K562 (cell line): ENCODE measurements around the gene TNIK. TPM values are rescaled to one million over a fixed set of nuclear protein-coding genes. Genes with fewer than 3 reads are reported as not detected.

Experiments
- ATAC-seq: fragments of 200-7000 bp; cut with Tn5 transposase; 3 replicates; pipeline ENCODE4 v1.9.1; 2020; ENCODE audit warnings: moderate library complexity
- BruUV-seq: library from RNA; stranded (reverse); fragments of 400-500 nt; replicated peaks from 2 replicates; lab custom pipeline; 2021; lab: Mats Ljungman, UMichigan
- CTCF ChIA-PET: fragments of 300-600 bp; formaldehyde crosslinking; extraction: SDS; loops from one replicate; lab custom pipeline; 2021; ENCODE audit warnings: low intra/inter-chr PET ratio; lab: Yijun Ruan, JAX
- POLR2A ChIA-PET: fragments of 300-600, 350-650 bp; sonication (Branson Sonifier 250); formaldehyde crosslinking; extraction: SDS; loops from one replicate; lab custom pipeline; 2021; ENCODE audit warnings: antibody characterized with exemption, inconsistent platforms; lab: Yijun Ruan, JAX
- DNase-seq, 4 experiments: peaks; one replicate each; pipeline versions ENCODE4 v3.0.0 to v3.0.0-alpha.2; 2011 to 2018; ENCODE audit warnings: low spot score in 3 of 4, mixed read lengths in 3 of 4; ENCODE audit errors: extremely low read depth in 1 of 4
- FAIRE-seq: peaks from 2 replicates; lab custom pipeline; 2011; peaks lifted over from hg19 to GRCh38; lab: Jason Lieb, UNC
- H2AFZ ChIP-seq: 2 replicates; pipeline ENCODE4 v1.6.0; 2011; ENCODE audit warnings: low read depth, low read length, control low read depth, inconsistent platforms
- H3K27ac ChIP-seq: fragments of 200-600 bp; 3 replicates; pipeline ENCODE4 v1.8.0; 2011; ENCODE audit warnings: low read depth, mild to moderate bottlenecking, control low read depth, inconsistent platforms, low read length, moderate library complexity, mixed read lengths; ENCODE audit errors: extremely low read depth
- H3K27me3 ChIP-seq, 2 experiments: fragments of 300-600 bp in 1 of 2; 2 replicates in 1 of 2; 3 replicates in 1 of 2; pipeline versions ENCODE4 v1.6.0 to v1.8.0; 2011; ENCODE audit warnings: inconsistent platforms in 2 of 2, low read length in 2 of 2, mild to moderate bottlenecking in 1 of 2, mixed read lengths in 1 of 2, moderate library complexity in 1 of 2; ENCODE audit not compliant: control insufficient read depth in 2 of 2, insufficient read depth in 2 of 2
- H3K36me3 ChIP-seq: fragments of 300-600 bp; 3 replicates; pipeline ENCODE4 v1.8.0; 2011; ENCODE audit warnings: mild to moderate bottlenecking, low read length, inconsistent platforms; ENCODE audit not compliant: control insufficient read depth, insufficient read depth
- H3K4me1 ChIP-seq, 2 experiments: fragments of 200-600 bp in 1 of 2; replicated peaks in 1 of 2; 2 replicates in 1 of 2; 3 replicates in 1 of 2; pipeline versions ENCODE4 v1.5.1 to v1.8.0; 2011; ENCODE audit warnings: inconsistent platforms in 2 of 2, low read length in 2 of 2, mild to moderate bottlenecking in 1 of 2, mixed read lengths in 1 of 2, moderate library complexity in 1 of 2; ENCODE audit not compliant: control insufficient read depth in 2 of 2, insufficient read depth in 2 of 2
- H3K4me2 ChIP-seq: 2 replicates; pipeline ENCODE4 v1.6.1; 2011; ENCODE audit warnings: low read length, control low read depth, inconsistent platforms, mixed read lengths; ENCODE audit not compliant: insufficient read depth
- H3K4me3 ChIP-seq: fragments of 200-600 bp; sonication (generic), shearing (Covaris generic); 2 replicates; pipeline ENCODE4 v1.5.1; 2016; ENCODE audit warnings: control low read depth, inconsistent platforms
- H3K79me2 ChIP-seq: fragments of 200-600 bp; 3 replicates; pipeline ENCODE4 v1.8.0; 2011; ENCODE audit warnings: low read length, inconsistent platforms; ENCODE audit not compliant: control insufficient read depth, insufficient read depth
- H3K9ac ChIP-seq, 2 experiments: 2 replicates each; pipeline versions ENCODE4 v1.6.0 to v1.6.1; 2011; ENCODE audit warnings: low read depth in 2 of 2, low read length in 2 of 2, control low read depth in 1 of 2, inconsistent platforms in 1 of 2, mild to moderate bottlenecking in 1 of 2, mixed read lengths in 1 of 2; ENCODE audit not compliant: insufficient read depth in 1 of 2
- H3K9me1 ChIP-seq: one replicate; pipeline ENCODE4 v1.6.0; 2011; ENCODE audit warnings: inconsistent platforms, mild to moderate bottlenecking, low read length, moderate library complexity; ENCODE audit not compliant: control insufficient read depth, insufficient read depth
- H3K9me3 ChIP-seq: replicated peaks from 2 replicates; pipeline ENCODE4 v1.5.1; 2011; ENCODE audit warnings: low read depth, low read length, inconsistent platforms; ENCODE audit not compliant: control insufficient read depth, insufficient read depth
- H4K20me1 ChIP-seq: replicated peaks from 2 replicates; pipeline ENCODE4 v1.6.1; 2011; ENCODE audit warnings: low read length, inconsistent platforms, mixed read lengths; ENCODE audit not compliant: control insufficient read depth, insufficient read depth
- CTCF ChIP-seq, 3 experiments: IDR thresholded peaks in 2 of 3; conservative IDR thresholded peaks in 1 of 3; 2 replicates each; pipeline ENCODE4 v1.5.1; 2011 to 2012; ENCODE audit warnings: low read length in 3 of 3, mild to moderate bottlenecking in 3 of 3, control low read depth in 2 of 3, improper control_type of control experiment in 1 of 3, inconsistent platforms in 1 of 3, low read depth in 1 of 3, mixed read lengths in 1 of 3, moderate library complexity in 1 of 3; ENCODE audit not compliant: insufficient read depth in 2 of 3
- DPF2 ChIP-seq: fragments of 450-650 bp; IDR thresholded peaks from 2 replicates; pipeline ENCODE4 v1.6.1; 2016
- FOXJ3 ChIP-seq: sonication (generic); formaldehyde crosslinking; IDR thresholded peaks from 2 replicates; pipeline ENCODE4 v1.4.0; 2020; ENCODE audit warnings: mild to moderate bottlenecking, missing genetic modification reagents
- GATAD2B ChIP-seq: fragments of 450-650 bp; IDR thresholded peaks from 2 replicates; pipeline ENCODE4 v1.6.1; 2017; ENCODE audit warnings: mild to moderate bottlenecking, borderline replicate concordance
- KAT8 ChIP-seq: fragments of 450-650 bp; IDR thresholded peaks from 2 replicates; pipeline ENCODE4 v1.6.1; 2016; ENCODE audit warnings: low read depth, mild to moderate bottlenecking
- KLF16 ChIP-seq: IDR thresholded peaks from 2 replicates; pipeline ENCODE4 v1.6.1; 2016; ENCODE audit warnings: antibody characterized with exemption
- MCM2 ChIP-seq: fragments of 450-650 bp; IDR thresholded peaks from 2 replicates; pipeline ENCODE4 v1.6.1; 2017; ENCODE audit warnings: low read depth, mild to moderate bottlenecking
- MCM3 ChIP-seq: fragments of 450-650 bp; IDR thresholded peaks from 2 replicates; pipeline ENCODE4 v1.6.1; 2016
- NFXL1 ChIP-seq: fragments of 450-650 bp; formaldehyde crosslinking; IDR thresholded peaks from 2 replicates; pipeline ENCODE4 v1.4.0; 2021; ENCODE audit warnings: mild to moderate bottlenecking
- PHB ChIP-seq: fragments of 250-450 bp; sonication (Bioruptor Pico); IDR thresholded peaks from 2 replicates; pipeline ENCODE4 v1.5.0; 2021
- PHF20 ChIP-seq: fragments of 450-650 bp; IDR thresholded peaks from 2 replicates; pipeline ENCODE4 v1.6.1; 2018; ENCODE audit not compliant: partially characterized antibody
- PTBP1 ChIP-seq: fragments of 200-400 bp; formaldehyde crosslinking; IDR thresholded peaks from 2 replicates; pipeline ENCODE4 v1.6.1; 2017; ENCODE audit warnings: low read depth, low read length
- SAFB2 ChIP-seq: fragments of 200-400 bp; formaldehyde crosslinking; IDR thresholded peaks from 2 replicates; pipeline ENCODE4 v1.6.1; 2018; ENCODE audit warnings: borderline replicate concordance, low read length, low read depth, moderate library complexity; ENCODE audit not compliant: severe bottlenecking
- SIRT6 ChIP-seq: IDR thresholded peaks from one replicate; pipeline ENCODE4 v1.6.1; 2012; ENCODE audit warnings: low read depth, mild to moderate bottlenecking, control low read depth, inconsistent platforms, low read length, moderate library complexity
- SMARCA5 ChIP-seq: fragments of 450-650 bp; IDR thresholded peaks from 2 replicates; pipeline ENCODE4 v1.6.1; 2016
- ZNF184 ChIP-seq: sonication (generic); formaldehyde crosslinking; IDR thresholded peaks from 2 replicates; pipeline ENCODE4 v1.5.0; 2020; ENCODE audit warnings: missing genetic modification reagents
- ZNF436 ChIP-seq: fragments of 250-450, 450-650 bp; sonication (Bioruptor Pico); formaldehyde crosslinking; IDR thresholded peaks from 2 replicates; pipeline ENCODE4 v1.7.0; 2020; ENCODE audit warnings: mild to moderate bottlenecking
- ZNF79 ChIP-seq: fragments of 250-450 bp; sonication (Bioruptor Pico); IDR thresholded peaks from 2 replicates; pipeline ENCODE4 v1.4.0; 2020; ENCODE audit warnings: low read depth, mild to moderate bottlenecking, moderate library complexity
- ZZZ3 ChIP-seq: fragments of 450-650 bp; IDR thresholded peaks from 2 replicates; pipeline ENCODE4 v1.6.1; 2016; ENCODE audit warnings: antibody characterized with exemption, mild to moderate bottlenecking, moderate library complexity
- in situ Hi-C: fragments of 300-500 bp; cut with MboI; formaldehyde crosslinking; loops from 4 replicates; pipeline ENCODE4 v1.15.0; 2018; ENCODE audit warnings: inconsistent platforms, mixed read lengths
- intact Hi-C: fragments of 100-400 bp; cut with micrococcal nuclease; formaldehyde crosslinking; loops from 2 replicates; pipeline ENCODE4 v1.14.2; 2022
- polyA plus RNA-seq, 8 experiments: library from polyadenylated mRNA; depleted of rRNA in 4 of 8; stranded (reverse) in 5 of 8; unstranded in 3 of 8; fragments of >200 nt; fragmentation: Nextera tagmentation in 2 of 8; fragmentation: Illumina TruSeq in 1 of 8; extraction: Ambion mirVana in 2 of 8; extraction: Trizol in 1 of 8; gene quantifications; 2 replicates each; pipeline versions ENCODE4 v1.2.1 to v1.2.3, GENCODE V29; 2011 to 2014; ENCODE audit warnings: inconsistent platforms in 1 of 8, missing spikeins in 1 of 8
- total RNA-seq, 7 experiments: library from RNA; depleted of rRNA in 6 of 7; stranded (reverse); fragments of >200 nt in 6 of 7; fragmentation: Illumina TruSeq in 2 of 7; extraction: Trizol in 2 of 7; gene quantifications; 2 replicates each; pipeline versions ENCODE4 v1.2.1 to v1.2.3, GENCODE V29; 2011 to 2021; ENCODE audit warnings: low replicate concordance in 1 of 7
- TF ChIP-seq, protein P1 (sequence below): fragments of 250-450 bp; sonication (Bioruptor Pico); IDR thresholded peaks from 2 replicates; pipeline ENCODE4 v1.8.0; 2021; ENCODE audit warnings: moderate library complexity, mild to moderate bottlenecking, inconsistent platforms
- TF ChIP-seq, protein P2 (sequence below): IDR thresholded peaks from 2 replicates; pipeline ENCODE4 v1.6.1; 2011; ENCODE audit not compliant: insufficient read length; ENCODE audit errors: extremely low read depth

The TNIK gene
- total and polyA plus RNA-seq, 9 of the 15 experiments (the other 6 are each of a cell fraction or from before 2014, with no cell fraction given): 6.6 to 39.0 (median 24.7) TPM

DNA sequence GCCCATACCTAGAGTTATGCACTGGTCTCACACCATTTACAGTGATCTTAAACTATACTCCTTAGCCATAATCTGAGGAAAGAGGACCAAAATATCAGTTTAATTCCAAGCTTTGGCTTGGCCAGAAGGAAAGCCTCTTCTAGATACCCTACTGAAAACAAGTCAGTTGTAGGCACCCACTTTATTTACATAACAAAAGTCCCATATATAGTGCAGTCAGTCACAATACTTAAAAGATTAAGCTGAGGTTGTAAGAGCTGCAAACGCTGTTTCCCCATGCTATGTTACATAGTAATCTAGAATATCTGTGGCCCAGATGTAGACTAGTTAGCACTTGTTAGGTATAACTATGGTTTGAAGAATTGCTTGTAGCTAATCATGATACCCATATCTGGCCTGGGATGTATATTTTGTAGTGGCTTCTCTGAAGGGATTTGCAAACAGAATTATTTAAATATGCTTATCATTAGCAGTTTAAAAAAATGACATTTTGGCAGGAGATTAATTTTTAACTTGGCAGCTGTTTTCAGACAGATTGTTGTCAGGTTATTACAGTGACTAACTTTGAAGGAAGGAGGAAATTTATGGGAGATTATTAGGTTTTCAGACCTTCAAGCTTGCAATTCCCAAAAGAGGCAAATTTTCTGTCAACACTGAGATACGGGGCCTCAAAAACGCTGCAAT, 273.2 kb downstream of the TNIK start (continued):
- TF ChIP-seq GATAD2B (no peak), KAT8 (no peak), ZNF79 (CRISPR knock-in tag) (no peak), MCM2 (no peak), ZNF184 (CRISPR knock-in tag) (no peak), NFXL1 (CRISPR knock-in tag) (no peak), SMARCA5 (no peak), KLF16 (no peak)

DNA sequence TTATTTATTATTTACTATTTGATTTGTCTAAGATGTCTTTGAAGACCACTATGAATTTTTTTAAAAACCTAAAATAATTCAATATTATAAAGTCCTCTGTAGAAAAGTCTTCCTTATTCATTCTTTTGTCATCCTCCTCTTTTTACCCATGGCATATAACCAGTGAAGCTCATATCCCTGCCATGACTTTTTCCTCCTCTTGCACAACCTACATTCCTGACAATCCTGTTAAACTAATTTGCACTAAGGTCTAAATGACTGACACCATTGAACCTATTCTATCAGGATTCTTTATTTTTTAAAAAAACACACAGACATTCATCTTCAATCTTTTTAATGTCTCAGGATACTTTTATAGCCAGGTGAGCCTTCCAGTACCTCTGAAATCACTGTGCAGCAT, 273.8 kb downstream of the TNIK start:
- Histone ChIP-seq H2AFZ (no peak overlapping the region), H3K9me1 (no peaks in the 10 kb centered on the region), H3K79me2 (peaks cover 3% of the 10 kb centered on the region; the same call in 2 of the 3 replicates), H3K4me1 (peaks cover 4 to 35% of the 10 kb centered on the region in 2 experiments), H3K4me3 (no peak overlapping the region), H3K9me3 (no peaks in the 10 kb centered on the region; the same call in 1 of the 2 replicates), H3K27me3 (no peaks in the 10 kb centered on the region), H3K27ac (no peak overlapping the region), H3K9ac (no peak overlapping the region), H3K36me3 (peaks cover 15% of the 10 kb centered on the region; the same call in 2 of the 3 replicates), H3K4me2 (no peak overlapping the region), H4K20me1 (no peaks in the 10 kb centered on the region)
- ChIA-PET POLR2A (no interaction called here), CTCF (interaction anchor here (0.8 to 3.5 kb wide), 2 partner anchors 225 to 380 kb away, joined by 3 to 17 read pairs; no protein-coding TSS in a partner anchor)
- TF ChIP-seq MCM3 (no peak), SAFB2 (no peak), PTBP1 (no peak), PHF20 (no peak), SIRT6 (no peak), DPF2 (no peak), CTCF (IDR thresholded peaks at IDR 0.05 in 2 of 3, conservative IDR thresholded peaks at IDR 0.05 in 1 of 3; ENCODE audit: insufficient read depth in 2 of 3, low read depth in 1 of 3, low read length in 3 of 3) (no peak), ZNF436 (CRISPR knock-in tag) (no peak), PHB (CRISPR knock-in tag) (no peak), FOXJ3 (CRISPR knock-in tag) (no peak), ZZZ3 (no peak)
- TF ChIP-seq, protein P1, sequence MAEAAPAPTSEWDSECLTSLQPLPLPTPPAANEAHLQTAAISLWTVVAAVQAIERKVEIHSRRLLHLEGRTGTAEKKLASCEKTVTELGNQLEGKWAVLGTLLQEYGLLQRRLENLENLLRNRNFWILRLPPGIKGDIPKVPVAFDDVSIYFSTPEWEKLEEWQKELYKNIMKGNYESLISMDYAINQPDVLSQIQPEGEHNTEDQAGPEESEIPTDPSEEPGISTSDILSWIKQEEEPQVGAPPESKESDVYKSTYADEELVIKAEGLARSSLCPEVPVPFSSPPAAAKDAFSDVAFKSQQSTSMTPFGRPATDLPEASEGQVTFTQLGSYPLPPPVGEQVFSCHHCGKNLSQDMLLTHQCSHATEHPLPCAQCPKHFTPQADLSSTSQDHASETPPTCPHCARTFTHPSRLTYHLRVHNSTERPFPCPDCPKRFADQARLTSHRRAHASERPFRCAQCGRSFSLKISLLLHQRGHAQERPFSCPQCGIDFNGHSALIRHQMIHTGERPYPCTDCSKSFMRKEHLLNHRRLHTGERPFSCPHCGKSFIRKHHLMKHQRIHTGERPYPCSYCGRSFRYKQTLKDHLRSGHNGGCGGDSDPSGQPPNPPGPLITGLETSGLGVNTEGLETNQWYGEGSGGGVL (CRISPR knock-in tag): no peak
- TF ChIP-seq, protein P2, sequence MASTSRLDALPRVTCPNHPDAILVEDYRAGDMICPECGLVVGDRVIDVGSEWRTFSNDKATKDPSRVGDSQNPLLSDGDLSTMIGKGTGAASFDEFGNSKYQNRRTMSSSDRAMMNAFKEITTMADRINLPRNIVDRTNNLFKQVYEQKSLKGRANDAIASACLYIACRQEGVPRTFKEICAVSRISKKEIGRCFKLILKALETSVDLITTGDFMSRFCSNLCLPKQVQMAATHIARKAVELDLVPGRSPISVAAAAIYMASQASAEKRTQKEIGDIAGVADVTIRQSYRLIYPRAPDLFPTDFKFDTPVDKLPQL: no peak
- intact Hi-C loops (loop anchor here (5.0 kb wide), 2 partner anchors 276 to 586 kb away; partner anchors contain the start of gene TNIK), in situ Hi-C loops (no loop called here)
- no TSS peak for BruUV-seq
- FAIRE-seq (no peak), ATAC-seq (no peak), DNase-seq (no peak)
